ENCODE measurements around the gene AHRR. TPM values are rescaled to one million over a fixed set of nuclear protein-coding genes. Genes with fewer than 3 reads are reported as not detected.

AHRR gene
- total RNA-seq, 1 donor from 2014 or later, result 4.5 TPM

- peak; percentile 84 for DNase-seq (ENCODE audit: low spot score)
These were observed 16.1 kb upstream of the AHRR start for GRCh38 chr5:305459-305858.

DNA sequence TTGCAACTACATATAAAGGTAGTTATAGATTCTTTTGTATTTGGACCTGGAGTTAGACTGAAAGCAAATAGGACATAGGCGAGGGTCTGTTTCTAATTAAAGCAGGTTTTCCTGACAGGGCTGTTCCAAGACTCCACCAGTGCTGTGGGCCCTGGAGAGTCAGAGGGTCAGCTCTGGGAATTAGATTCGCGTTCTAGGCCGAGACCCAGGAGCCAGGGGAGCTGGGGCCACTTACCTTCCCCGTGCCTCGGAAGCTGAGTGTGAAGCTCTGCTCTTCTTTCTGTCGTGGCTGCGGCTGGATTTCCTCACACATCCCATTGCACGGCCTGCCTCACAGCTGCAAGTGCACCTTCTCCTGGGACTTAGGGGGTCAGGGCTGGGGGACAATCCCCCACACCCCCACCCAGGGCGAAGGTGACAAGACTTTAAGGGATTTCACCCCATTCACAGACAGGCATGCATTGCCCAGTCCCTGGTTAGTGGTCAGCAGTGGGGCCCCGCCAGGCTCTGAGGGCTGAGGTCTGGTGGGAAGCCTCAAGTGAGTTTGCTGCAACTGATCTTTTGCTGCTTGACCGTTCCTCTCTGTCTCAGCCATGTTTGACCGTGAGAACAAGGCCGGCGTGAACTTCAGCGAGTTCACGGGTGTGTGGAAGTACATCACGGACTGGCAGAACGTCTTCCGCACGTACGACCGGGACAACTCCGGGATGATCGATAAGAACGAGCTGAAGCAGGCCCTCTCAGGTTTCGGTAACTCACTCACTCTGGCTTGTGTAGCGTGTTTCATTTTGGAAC is 15.3 kb upstream of the AHRR start:
- DNase-seq (ENCODE audit: low spot score), result peak; percentile 74

- DNase-seq (ENCODE audit: low spot score), result peak; percentile 43
These were observed 14.2 kb upstream of the AHRR start for GRCh38 chr5:307306-307705.

GRCh38 chr5:307794-308579 is 13.5 kb upstream of the AHRR start:
- DNase-seq (ENCODE audit: low spot score), result peak; percentile 82

GRCh38 chr5:308672-309271 is 12.7 kb upstream of the AHRR start:
- peak; percentile 72 for DNase-seq (ENCODE audit: low spot score)

- DNase-seq (ENCODE audit: low spot score), result peak; percentile 81
These were observed 11.7 kb upstream of the AHRR start for GRCh38 chr5:309831-310230.

DNA sequence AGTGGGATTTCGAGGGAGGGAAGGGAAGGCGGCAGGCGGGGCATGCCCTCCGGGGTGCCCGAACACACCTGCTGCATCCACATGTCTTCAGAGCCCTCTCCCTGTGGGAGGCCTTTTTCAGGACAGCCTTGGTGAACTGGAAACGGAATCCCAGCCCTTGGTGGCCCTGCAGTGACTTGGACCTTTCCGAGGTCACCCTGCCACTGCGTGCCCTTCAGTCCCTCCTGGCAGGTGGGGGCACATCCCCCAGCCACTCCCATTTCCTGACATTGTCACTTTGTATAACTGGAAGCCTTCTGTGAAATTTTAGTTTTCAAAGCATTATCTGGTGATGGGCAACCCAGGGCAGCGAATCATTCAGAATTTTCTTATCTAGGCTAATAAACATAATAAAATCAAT is 11.0 kb upstream of the AHRR start:
- peak; percentile 82 for DNase-seq (ENCODE audit: low spot score)

- peak; percentile 59 for DNase-seq (ENCODE audit: low spot score)
These were observed 10.5 kb upstream of the AHRR start for GRCh38 chr5:310941-311434.

GRCh38 chr5:311963-312362 is 9.6 kb upstream of the AHRR start:
- peak; percentile 51 for DNase-seq (ENCODE audit: low spot score)

DNA sequence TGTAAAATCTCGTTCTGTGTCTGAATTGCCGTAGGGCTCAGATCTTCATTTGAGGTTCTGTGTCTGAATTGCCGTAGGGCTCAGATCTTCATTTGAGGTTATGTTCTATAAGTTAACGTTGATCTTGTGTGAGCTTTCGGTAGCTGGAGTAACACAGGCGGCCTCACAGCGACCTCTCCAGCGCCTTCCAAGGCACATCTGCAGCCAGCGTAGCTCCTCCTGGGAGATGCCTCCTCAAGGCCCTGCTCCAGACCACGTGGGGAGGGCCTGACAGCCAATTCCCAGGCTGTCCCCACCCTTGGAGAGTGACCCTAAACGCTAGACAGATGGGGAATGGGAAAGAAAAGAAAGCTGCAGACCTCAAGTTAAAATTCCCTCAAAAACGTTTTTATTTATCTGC is 8.7 kb upstream of the AHRR start:
- peak; percentile 22 for DNase-seq (ENCODE audit: low spot score)

DNA sequence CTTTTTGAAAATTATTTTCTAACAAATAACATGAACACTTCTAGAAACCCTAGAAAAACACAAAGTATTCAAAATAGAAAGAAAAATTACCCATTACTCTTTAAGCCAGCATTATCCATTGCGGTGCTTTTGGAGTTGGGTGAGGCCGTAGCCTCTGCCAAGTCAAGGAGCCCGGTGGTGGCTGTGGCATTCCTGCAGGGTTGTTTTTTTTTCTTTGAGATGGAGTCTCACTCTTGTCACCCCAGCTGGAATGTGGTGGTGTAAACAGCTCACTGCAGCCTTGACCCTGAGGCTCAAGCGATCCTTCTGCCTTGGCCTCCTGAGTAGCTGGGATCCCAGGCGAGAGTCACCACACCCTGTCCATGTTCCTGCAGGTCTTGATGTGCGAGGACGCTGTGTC is 8.2 kb upstream of the AHRR start:
- DNase-seq (ENCODE audit: low spot score), result peak; percentile 51

DNA sequence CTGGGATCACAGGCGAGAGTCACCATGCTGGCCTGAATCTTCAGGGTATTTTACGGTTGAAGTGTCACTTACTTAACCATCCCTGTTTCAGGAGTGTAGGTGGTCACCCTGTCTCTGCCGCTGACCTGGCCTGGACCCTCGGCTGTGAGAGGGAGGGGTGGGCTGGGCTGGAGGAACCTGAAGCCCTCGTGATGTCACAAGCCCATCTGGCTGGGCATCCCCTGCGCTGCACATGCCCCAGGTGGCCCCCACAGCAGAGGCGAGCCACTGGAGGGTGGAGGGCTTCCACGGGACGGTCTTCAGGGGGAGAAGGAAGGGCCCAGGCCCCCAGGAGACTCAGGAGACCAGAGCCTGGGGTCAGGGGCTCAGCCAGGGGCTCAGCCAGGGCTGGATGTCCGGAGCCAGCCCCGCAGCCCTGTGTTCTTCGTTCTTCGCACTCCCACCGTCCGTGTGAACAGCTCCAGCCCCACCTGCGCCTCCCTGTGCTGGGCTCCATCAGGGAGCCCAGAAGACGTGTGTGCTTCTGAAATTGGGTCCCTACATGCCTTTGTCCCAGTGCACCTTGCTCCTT is 7.6 kb upstream of the AHRR start:
- DNase-seq (ENCODE audit: low spot score), result peak; percentile 77

DNA sequence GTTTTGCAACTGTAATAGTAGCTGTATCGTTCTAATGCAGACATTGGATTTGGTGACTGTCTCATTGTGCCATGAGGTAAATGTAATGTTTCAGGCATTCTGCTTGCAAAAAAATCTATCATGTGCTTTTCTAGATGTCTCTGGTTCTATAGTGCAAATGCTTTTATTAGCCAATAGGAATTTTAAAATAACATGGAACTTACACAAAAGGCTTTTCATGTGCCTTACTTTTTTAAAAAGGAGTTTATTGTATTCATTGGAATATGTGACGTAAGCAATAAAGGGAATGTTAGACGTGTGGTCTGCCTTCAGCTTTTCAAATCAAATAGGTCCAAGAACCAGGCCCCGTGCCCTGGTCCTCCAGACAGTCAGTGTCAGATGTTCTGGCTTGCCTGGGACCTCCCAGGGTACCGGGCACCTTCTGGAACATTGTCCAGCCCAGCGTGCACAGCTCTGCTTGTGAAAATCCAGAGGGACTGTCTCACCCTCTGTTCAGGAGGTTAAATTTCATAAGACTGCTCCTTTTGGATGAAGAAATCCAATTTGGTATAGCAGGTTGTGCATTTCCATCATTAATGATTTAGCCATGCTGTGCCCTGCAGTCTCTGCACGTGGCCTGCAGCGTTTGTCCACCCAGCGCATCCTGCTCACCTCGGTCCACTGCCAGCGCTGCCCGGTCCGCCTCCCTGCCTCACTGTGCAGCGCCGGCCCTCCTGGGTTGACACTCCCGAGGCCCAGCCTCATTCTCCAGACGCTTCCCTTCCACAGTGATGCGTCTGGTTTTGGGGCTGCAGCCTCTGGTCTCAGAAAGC is 6.6 kb upstream of the AHRR start:
- DNase-seq (ENCODE audit: low spot score), result peak; percentile 82

DNA sequence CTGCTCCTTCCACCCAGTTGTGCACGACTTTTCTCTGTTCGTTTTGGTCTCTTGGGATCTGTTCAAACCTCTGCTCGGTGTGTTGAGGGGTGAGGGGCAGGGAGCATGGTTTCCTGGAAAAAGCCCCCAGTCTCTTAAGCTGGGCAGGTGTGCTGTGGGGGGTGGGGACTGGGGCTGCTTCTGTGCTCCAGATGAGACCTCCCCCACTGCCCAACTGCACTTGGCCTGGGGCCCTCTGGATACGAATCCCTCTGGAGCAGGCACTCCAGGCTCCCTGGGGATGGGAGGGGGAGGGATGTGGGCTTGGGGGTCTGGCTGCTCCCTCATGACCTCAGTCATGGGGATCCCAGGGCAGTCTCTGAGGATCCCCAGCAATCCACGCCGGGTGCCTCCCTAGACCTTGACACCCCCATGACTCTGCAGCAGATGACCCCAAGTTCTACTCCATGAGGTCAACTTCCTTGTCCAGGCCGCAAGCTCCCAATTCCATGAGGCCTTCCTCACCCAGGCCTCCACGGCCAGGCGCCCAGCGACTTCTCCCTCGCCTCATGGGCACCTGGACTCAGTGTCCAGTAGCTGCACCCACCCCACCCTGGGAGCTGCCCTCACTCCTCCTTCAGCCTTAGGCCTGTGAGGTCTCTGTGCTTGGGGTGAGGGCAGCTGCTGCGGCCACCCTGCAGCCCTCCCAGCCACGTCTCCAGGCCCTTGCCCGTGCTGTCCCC is 5.9 kb upstream of the AHRR start:
- peak; percentile 73 for DNase-seq (ENCODE audit: low spot score)

GRCh38 chr5:316210-317085 is 5.1 kb upstream of the AHRR start:
- DNase-seq (ENCODE audit: low spot score), result no peak

DNA sequence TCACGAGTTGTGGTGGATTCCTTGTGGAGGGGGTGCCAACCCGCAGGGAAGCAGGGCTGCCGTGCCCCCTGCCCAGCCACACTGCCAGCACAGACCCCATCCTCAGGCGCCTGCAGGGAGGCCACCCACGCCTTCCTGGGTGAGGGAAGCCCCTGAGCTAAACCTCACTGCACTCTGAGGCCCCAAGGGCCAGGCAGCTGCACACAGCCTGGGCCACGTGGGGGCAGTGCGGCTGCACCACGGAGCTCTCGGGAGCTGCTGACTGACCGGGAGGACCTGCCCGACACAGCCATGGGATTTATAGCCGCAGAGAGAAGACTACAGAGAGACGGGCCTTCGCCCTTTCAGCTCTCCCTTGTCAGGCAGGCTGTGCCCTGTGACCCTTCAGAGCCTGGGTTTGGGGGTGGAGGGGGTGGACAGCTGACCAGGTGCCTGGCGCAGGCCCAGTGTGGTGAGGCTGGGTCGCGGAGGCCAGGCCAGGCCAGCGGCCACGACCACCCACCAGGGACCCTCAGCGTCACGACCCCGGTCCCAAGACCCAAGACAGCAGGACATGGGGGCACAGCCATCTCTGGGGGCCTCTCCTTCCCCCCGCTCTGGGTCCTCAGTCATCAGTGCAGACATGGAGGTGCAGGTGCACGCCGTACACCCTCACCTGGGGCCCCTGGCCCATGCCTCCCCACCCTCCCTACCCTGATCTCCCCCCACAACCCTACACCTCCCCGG is 4.3 kb upstream of the AHRR start:
- DNase-seq (ENCODE audit: low spot score), result peak; percentile 86

DNA sequence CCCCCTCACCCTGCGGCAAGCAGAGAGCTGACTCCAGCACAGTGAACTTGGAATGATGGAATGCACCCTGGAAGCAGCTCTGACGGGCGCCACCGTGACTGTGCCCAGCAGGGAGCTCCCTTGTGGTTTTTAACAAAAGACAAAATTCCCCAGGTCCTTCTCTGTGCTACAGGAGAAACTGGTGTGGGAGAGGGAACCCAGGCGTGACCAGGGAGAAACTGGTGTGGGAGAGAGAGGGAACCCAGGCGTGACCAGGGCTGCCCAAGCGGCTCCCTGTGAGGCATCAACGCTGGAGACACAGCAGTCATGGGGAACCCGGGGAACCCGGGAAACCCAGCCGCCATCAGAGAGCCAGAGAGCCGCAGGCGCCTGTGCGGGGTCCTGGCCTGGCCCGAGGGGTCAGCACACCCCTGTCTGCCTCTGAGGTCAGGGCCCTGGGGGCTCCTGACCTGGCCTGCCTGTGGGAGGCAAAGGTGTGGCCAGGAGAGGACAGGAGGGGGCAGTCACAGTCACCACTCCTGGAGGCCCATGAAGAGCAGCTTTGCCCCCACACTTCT is 3.1 kb upstream of the AHRR start:
- DNase-seq (ENCODE audit: low spot score), result peak; percentile 88
